Mesendoderm (in vitro differentiated cells): ENCODE measurements around the gene EZR.

Source experiments
- DNase-seq: peaks from one replicate; pipeline ENCODE4 v3.0.0; 2013
- H2AK5ac ChIP-seq: 2 replicates; pipeline ENCODE4 v1.6.1; 2013; ENCODE audit warnings: low read length, inconsistent platforms
- H2BK120ac ChIP-seq: 2 replicates; pipeline ENCODE4 v1.6.1; 2013; ENCODE audit warnings: low read depth, mild to moderate bottlenecking, low read length, moderate library complexity, mixed read lengths
- H2BK15ac ChIP-seq: replicated peaks from 2 replicates; pipeline ENCODE4 v1.6.1; 2013; ENCODE audit warnings: low read depth, mild to moderate bottlenecking, moderate library complexity
- H2BK5ac ChIP-seq: 2 replicates; pipeline ENCODE4 v1.6.1; 2013; ENCODE audit warnings: low read length, inconsistent platforms
- H3K18ac ChIP-seq: 2 replicates; pipeline ENCODE4 v1.6.1; 2013; ENCODE audit warnings: mild to moderate bottlenecking, low read length, mixed read lengths
- H3K23ac ChIP-seq: one replicate; pipeline ENCODE4 v1.6.1; 2013; ENCODE audit warnings: low read length
- H3K27ac ChIP-seq: 2 replicates; pipeline ENCODE4 v1.5.1; 2013; ENCODE audit warnings: low read depth, mild to moderate bottlenecking, inconsistent platforms, low read length, moderate library complexity
- H3K27me3 ChIP-seq: 2 replicates; pipeline ENCODE4 v1.6.1; 2013; ENCODE audit warnings: low read length, control low read depth, mild to moderate bottlenecking, inconsistent platforms; ENCODE audit not compliant: insufficient read depth, poor library complexity
- H3K36me3 ChIP-seq: 2 replicates; pipeline ENCODE4 v1.6.1; 2013; ENCODE audit warnings: low read length, inconsistent platforms; ENCODE audit not compliant: control insufficient read depth, insufficient read depth
- H3K4ac ChIP-seq: one replicate; pipeline ENCODE4 v1.6.1; 2013; ENCODE audit warnings: low read depth, mild to moderate bottlenecking, low read length, moderate library complexity
- H3K4me1 ChIP-seq: 2 replicates; pipeline ENCODE4 v1.6.1; 2013; ENCODE audit warnings: low read depth, low read length, inconsistent platforms; ENCODE audit not compliant: control insufficient read depth
- H3K4me2 ChIP-seq: 2 replicates; pipeline ENCODE4 v1.6.1; 2013; ENCODE audit warnings: low read length
- H3K4me3 ChIP-seq: 2 replicates; pipeline ENCODE4 v1.5.1; 2013; ENCODE audit warnings: mild to moderate bottlenecking, low read length
- H3K56ac ChIP-seq: one replicate; pipeline ENCODE4 v1.6.1; 2013; ENCODE audit warnings: low read length
- H3K79me1 ChIP-seq: 2 replicates; pipeline ENCODE4 v1.6.1; 2013; ENCODE audit warnings: low read length, inconsistent platforms
- H3K79me2 ChIP-seq: 2 replicates; pipeline ENCODE4 v1.6.1; 2013; ENCODE audit warnings: mild to moderate bottlenecking, low read length; ENCODE audit not compliant: control insufficient read depth, insufficient read depth
- H3K9ac ChIP-seq: 2 replicates; pipeline ENCODE4 v1.6.1; 2013; ENCODE audit warnings: low read length, inconsistent platforms
- H4K5ac ChIP-seq: one replicate; pipeline ENCODE4 v1.6.1; 2013; ENCODE audit warnings: low read length
- H4K8ac ChIP-seq: one replicate; pipeline ENCODE4 v1.6.1; 2013; ENCODE audit warnings: low read depth, mild to moderate bottlenecking, control low read depth, low read length, moderate library complexity
- WGBS: extraction: QIAGEN DNeasy Blood & Tissue Kit; methylation state at CpG from one replicate; pipeline ENCODE4 v1.1.7; 2013; ENCODE audit warnings: low lambda C conversion rate, missing lambda C conversion rate; ENCODE audit not compliant: insufficient coverage; ENCODE audit errors: extremely low coverage; 5-methylcytosine and 5-hydroxymethylcytosine counted together

The EZR gene

DNA sequence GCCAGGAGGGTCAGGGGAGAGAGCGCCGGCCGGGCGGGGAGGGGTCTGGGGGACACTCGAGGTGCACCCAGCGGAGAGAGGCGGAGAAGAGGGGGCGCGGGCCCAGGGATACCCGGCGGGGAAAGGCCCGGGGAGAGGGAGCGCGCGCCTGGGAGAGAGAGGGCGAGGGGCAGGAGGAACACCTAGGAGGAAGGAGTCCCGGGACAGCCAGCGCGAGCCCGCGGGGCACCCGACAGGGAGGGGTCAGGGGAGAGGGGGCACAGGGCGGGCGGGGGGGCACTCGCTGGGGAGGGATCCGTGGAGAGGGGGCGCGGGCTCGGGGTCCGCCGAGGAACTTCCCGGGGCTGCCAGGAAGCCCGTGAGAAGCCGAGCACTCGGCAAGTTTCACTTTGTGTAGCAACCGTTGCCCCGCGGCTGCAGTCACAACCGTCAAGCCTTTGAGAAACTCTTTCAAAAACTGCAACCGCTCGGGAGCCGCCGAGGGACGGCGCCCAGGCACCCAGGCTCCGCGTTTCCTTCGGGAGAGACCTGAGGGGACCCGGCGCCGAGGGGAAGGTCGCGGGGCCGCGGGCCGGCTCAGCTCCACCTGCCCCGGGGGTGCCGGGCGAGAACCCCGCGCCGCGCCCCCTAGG is 471 bp downstream of the EZR start:
- peak overlapping the region; percentile 92 for H3K56ac ChIP-seq
- peak overlapping the region; percentile 100 for H3K18ac ChIP-seq
- peak overlapping the region; percentile 94 for H3K27ac ChIP-seq
- H2BK120ac ChIP-seq = peak overlapping the region; percentile 95
- peaks cover 43% of the 10 kb centered on the region for H3K79me2 ChIP-seq
- H3K27me3 ChIP-seq = no peaks in the 10 kb centered on the region
- H3K23ac ChIP-seq = no peak overlapping the region
- peak overlapping the region; percentile 84 for H3K4me3 ChIP-seq
- peaks cover 2% of the 10 kb centered on the region for H3K36me3 ChIP-seq
- H3K9ac ChIP-seq = peak overlapping the region; percentile 89
- peak; percentile 84 for DNase-seq
- WGBS = no CpG with 5 or more reads among the region's 63 CpGs
- H4K5ac ChIP-seq = no peak overlapping the region
- H3K4me2 ChIP-seq = no peak overlapping the region
- peaks cover 7% of the 10 kb centered on the region for H3K4me1 ChIP-seq
- no peak overlapping the region for H2AK5ac ChIP-seq
- peak overlapping the region; percentile 98 for H4K8ac ChIP-seq
- H3K4ac ChIP-seq = peak overlapping the region; percentile 98
- H2BK5ac ChIP-seq = peak overlapping the region; percentile 73
- H2BK15ac ChIP-seq = no peak overlapping the region
- H3K79me1 ChIP-seq = peaks cover 10% of the 10 kb centered on the region

DNA sequence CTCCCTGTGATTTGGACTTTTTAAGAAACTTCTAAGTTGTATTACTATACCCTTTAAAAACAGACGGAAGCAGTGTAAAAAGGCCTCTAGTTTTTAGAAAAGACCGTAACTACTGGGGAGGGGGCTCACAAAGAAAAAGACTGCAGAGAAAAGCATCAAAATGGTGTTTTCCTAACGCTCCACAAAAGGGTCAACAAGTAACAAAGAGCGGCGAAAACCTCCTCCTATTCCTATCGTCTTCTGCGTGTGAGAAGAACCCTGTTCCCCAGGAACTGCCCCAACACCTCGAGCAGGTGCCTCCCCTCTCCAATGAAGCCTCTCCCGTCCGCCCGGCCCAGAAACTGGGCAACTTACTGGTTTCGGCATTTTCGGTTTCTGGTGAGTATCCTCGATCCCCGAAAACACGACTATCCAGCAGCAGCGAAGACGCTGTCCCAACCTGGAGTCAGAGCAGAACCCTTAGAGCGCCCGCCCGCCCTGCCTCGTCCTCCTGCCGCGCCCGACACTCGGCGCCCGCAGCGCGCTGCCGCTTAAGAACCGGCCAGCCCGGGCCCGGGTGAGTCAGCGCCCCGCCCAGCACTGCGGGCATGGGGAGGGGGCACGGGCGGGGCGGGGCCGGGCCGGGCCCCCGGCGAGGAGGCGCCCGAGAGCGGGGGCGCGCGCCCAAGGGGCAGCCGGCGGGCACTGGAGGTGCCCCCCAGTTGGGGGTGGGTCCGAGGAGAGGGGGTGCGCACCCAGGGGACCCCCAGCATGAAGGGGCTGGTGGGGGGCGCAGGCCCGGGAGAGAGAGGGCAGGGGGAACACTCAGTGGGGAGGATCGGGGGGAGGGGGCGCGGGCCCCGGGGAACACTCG is 1.2 kb downstream of the EZR start:
- Histone ChIP-seq H2BK120ac (peak overlapping the region; percentile 92), H3K27ac (peak overlapping the region; percentile 92), H3K9ac (peak overlapping the region; percentile 89), H3K56ac (peak overlapping the region; percentile 92), H2BK5ac (no peak overlapping the region), H3K4me3 (peak overlapping the region; percentile 87), H2AK5ac (no peak overlapping the region), H3K4me2 (peak overlapping the region; percentile 13), H3K79me2 (peaks cover 50% of the 10 kb centered on the region), H4K5ac (no peak overlapping the region), H3K4ac (peak overlapping the region; percentile 98), H3K27me3 (no peaks in the 10 kb centered on the region), H4K8ac (peak overlapping the region; percentile 98), H3K18ac (peak overlapping the region; percentile 100), H3K23ac (peak overlapping the region; percentile 24), H3K36me3 (peaks cover 4% of the 10 kb centered on the region), H2BK15ac (no peak overlapping the region), H3K79me1 (peaks cover 14% of the 10 kb centered on the region), H3K4me1 (peaks cover 7% of the 10 kb centered on the region)
- peak; percentile 87 for DNase-seq
- no CpG with 5 or more reads among the region's 61 CpGs for WGBS

DNA sequence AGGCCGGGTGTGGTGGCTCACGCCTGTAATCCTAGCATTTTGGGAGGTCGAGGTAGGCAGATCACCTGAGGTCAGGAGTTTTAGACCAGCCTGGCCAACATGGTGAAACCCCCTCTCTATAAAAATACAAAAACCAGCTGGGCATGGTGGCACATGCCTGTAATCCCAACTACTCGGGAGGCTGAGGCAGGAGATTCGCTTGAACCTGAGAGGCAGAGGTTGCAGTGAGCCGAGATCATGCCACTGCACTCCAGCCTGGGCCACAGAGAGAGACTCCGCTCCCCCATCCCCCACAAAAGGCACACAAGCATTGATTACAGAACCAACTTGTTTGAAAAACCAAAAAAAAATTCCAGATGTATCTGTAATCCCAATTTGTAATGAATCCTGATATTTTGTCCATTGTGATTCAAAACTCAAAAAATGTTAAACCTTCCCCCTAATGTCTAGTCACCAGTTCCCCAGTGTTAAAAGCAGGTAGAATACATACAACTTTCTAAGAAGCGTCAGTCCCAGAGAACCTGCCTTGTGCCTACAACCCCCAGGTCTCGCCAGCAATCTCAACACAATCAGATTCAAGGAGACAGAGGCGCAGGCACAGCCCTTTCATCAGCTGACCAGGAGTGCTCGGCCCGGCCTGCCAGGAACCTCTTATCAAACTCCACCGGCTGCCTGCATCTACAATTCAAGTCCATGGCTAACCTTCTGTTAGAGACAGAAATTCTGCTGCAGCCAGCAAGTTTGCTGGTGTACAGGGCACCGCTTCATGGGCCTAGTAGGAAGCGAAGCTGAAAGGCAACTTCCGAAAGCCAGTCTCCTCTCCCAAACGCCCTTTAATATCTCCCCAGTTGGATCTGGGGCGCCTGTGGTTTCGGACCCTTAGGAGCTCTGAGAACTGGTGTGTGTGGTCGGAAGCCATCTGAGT is 2.1 kb downstream of the EZR start:
- H3K4me1 ChIP-seq = peaks cover 10% of the 10 kb centered on the region
- H3K9ac ChIP-seq = peak overlapping the region; percentile 89
- H3K79me1 ChIP-seq = peaks cover 17% of the 10 kb centered on the region
- no peak overlapping the region for H2BK120ac ChIP-seq
- H3K4me3 ChIP-seq = peak overlapping the region; percentile 87
- no peak overlapping the region for H4K5ac ChIP-seq
- H3K56ac ChIP-seq = peak overlapping the region; percentile 89
- no peak overlapping the region for H2BK5ac ChIP-seq
- H3K23ac ChIP-seq = no peak overlapping the region
- H3K36me3 ChIP-seq = peaks cover 4% of the 10 kb centered on the region
- peak overlapping the region; percentile 13 for H3K4me2 ChIP-seq
- WGBS = no CpG with 5 or more reads among the region's 20 CpGs
- DNase-seq = peak; percentile 92
- no peaks in the 10 kb centered on the region for H3K27me3 ChIP-seq
- peak overlapping the region; percentile 61 for H3K18ac ChIP-seq
- H2AK5ac ChIP-seq = no peak overlapping the region
- peaks cover 59% of the 10 kb centered on the region for H3K79me2 ChIP-seq
- H2BK15ac ChIP-seq = no peak overlapping the region
- no peak overlapping the region for H3K27ac ChIP-seq
- no peak overlapping the region for H3K4ac ChIP-seq
- no peak overlapping the region for H4K8ac ChIP-seq

DNA sequence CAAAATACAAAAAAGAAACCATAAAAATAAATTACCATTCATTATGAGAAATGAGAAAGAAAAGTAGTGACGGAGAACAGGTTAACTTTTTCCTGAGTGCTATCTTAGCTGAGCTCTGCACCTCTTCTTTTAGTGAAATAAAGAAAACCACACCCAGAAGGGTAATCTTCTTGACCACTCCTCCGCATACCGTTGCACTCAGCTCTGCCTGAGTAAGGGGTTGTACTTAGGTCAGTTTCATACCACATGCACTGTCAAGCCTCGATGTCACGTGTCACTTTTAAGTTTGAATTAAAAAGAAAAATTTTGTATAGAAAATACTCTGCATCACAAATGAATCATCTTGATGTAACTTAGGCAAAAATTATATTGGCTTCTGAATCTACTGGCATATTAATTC is 2.8 kb downstream of the EZR start:
- H3K4me3 ChIP-seq = no peak overlapping the region
- no peaks in the 10 kb centered on the region for H3K27me3 ChIP-seq
- H3K18ac ChIP-seq = no peak overlapping the region
- peak overlapping the region; percentile 42 for H3K4me2 ChIP-seq
- H4K5ac ChIP-seq = no peak overlapping the region
- no peak overlapping the region for H3K4ac ChIP-seq
- no CpG with 5 or more reads among the region's 5 CpGs for WGBS
- H3K79me2 ChIP-seq = peaks cover 67% of the 10 kb centered on the region
- H2BK15ac ChIP-seq = no peak overlapping the region
- peaks cover 17% of the 10 kb centered on the region for H3K79me1 ChIP-seq
- no peak overlapping the region for H3K56ac ChIP-seq
- no peak overlapping the region for H2AK5ac ChIP-seq
- no peak overlapping the region for H2BK120ac ChIP-seq
- no peak overlapping the region for H3K23ac ChIP-seq
- peaks cover 11% of the 10 kb centered on the region for H3K4me1 ChIP-seq
- peak; percentile 44 for DNase-seq
- no peak overlapping the region for H3K9ac ChIP-seq
- H4K8ac ChIP-seq = no peak overlapping the region
- H2BK5ac ChIP-seq = no peak overlapping the region
- no peak overlapping the region for H3K27ac ChIP-seq
- H3K36me3 ChIP-seq = peaks cover 4% of the 10 kb centered on the region

DNA sequence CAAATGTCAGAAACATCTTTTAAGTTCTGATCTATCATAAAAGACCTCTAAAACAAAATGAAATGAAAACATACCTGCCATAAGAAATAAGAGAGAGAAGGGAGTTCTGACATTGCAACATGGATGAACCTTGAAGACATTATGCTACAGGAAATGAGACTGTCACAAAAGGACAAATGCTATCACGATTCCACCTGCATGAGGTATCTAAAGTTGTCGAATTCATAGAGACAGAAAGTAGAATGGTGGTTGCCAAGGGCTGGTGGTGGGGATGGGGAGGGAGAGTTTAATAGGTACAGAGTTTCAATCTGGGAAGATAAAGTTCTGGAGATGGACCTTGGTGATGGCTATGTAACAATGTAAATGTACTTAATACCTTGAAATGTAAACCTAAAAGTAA is 3.3 kb downstream of the EZR start:
- Histone ChIP-seq H3K4ac (no peak overlapping the region), H3K27ac (no peak overlapping the region), H3K23ac (peak overlapping the region; percentile 24), H2BK120ac (no peak overlapping the region), H3K9ac (peak overlapping the region; percentile 47), H3K56ac (no peak overlapping the region), H2BK5ac (no peak overlapping the region), H3K79me1 (peaks cover 17% of the 10 kb centered on the region), H3K27me3 (no peaks in the 10 kb centered on the region), H3K4me2 (peak overlapping the region; percentile 27), H3K4me3 (no peak overlapping the region), H2BK15ac (no peak overlapping the region), H3K4me1 (peaks cover 11% of the 10 kb centered on the region), H3K79me2 (peaks cover 69% of the 10 kb centered on the region), H4K8ac (no peak overlapping the region), H3K36me3 (peaks cover 4% of the 10 kb centered on the region), H2AK5ac (no peak overlapping the region), H4K5ac (no peak overlapping the region), H3K18ac (no peak overlapping the region)
- WGBS = no CpG with 5 or more reads among the region's 2 CpGs
- no peak for DNase-seq
